ENCODE data around the gene SCPEP1.

Gene SCPEP1

GRCh38 chr17:57004944-57005579 is 27.1 kb downstream of the SCPEP1 start:
- TF ChIP-seq TAF1 (IDR thresholded peaks at IDR 0.05; ENCODE audit: borderline replicate concordance, insufficient read depth, low read length) (no peak), REST (IDR thresholded peaks at IDR 0.05; ENCODE audit: insufficient read depth in 1 of 2, low read depth in 2 of 2, low read length in 2 of 2) (no peak), SIN3A (IDR thresholded peaks at IDR 0.05; ENCODE audit: borderline replicate concordance, insufficient read depth, low read length) (no peak), FOXP2 (optimal IDR thresholded peaks at IDR 0.05; ENCODE audit: borderline replicate concordance, extremely low read depth, extremely low read length, insufficient read depth) (no peak), POLR2AphosphoS5 (IDR thresholded peaks at IDR 0.05; ENCODE audit: low read depth, low read length) (no peak)

GRCh38 chr17:57006040-57006439 is 28.1 kb downstream of the SCPEP1 start:
- TF ChIP-seq FOXP2 (optimal IDR thresholded peaks at IDR 0.05; ENCODE audit: borderline replicate concordance, extremely low read depth, extremely low read length, insufficient read depth), result no peak
- TF ChIP-seq SIN3A (IDR thresholded peaks at IDR 0.05; ENCODE audit: borderline replicate concordance, insufficient read depth, low read length), result no peak
- no peak for TF ChIP-seq POLR2AphosphoS5 (IDR thresholded peaks at IDR 0.05; ENCODE audit: low read depth, low read length)
- TF ChIP-seq REST (IDR thresholded peaks at IDR 0.05; ENCODE audit: insufficient read depth in 1 of 2, low read depth in 2 of 2, low read length in 2 of 2), result no peak
- TF ChIP-seq TAF1 (IDR thresholded peaks at IDR 0.05; ENCODE audit: borderline replicate concordance, insufficient read depth, low read length), result no peak

- TF ChIP-seq SIN3A (IDR thresholded peaks at IDR 0.05; ENCODE audit: borderline replicate concordance, insufficient read depth, low read length), result no peak
- TF ChIP-seq FOXP2 (optimal IDR thresholded peaks at IDR 0.05; ENCODE audit: borderline replicate concordance, extremely low read depth, extremely low read length, insufficient read depth), result no peak
- TF ChIP-seq POLR2AphosphoS5 (IDR thresholded peaks at IDR 0.05; ENCODE audit: low read depth, low read length), result no peak
- TF ChIP-seq TAF1 (IDR thresholded peaks at IDR 0.05; ENCODE audit: borderline replicate concordance, insufficient read depth, low read length), result no peak
- no peak for TF ChIP-seq REST (IDR thresholded peaks at IDR 0.05; ENCODE audit: insufficient read depth in 1 of 2, low read depth in 2 of 2, low read length in 2 of 2)
Measured at GRCh38 chr17:57008958-57009357, 31.0 kb downstream of the SCPEP1 start.

GRCh38 chr17:57009737-57010445 is 32.0 kb downstream of the SCPEP1 start:
- TF ChIP-seq POLR2AphosphoS5 (IDR thresholded peaks at IDR 0.05; ENCODE audit: low read depth, low read length) (no peak), FOXP2 (optimal IDR thresholded peaks at IDR 0.05; ENCODE audit: borderline replicate concordance, extremely low read depth, extremely low read length, insufficient read depth) (no peak), REST (IDR thresholded peaks at IDR 0.05; ENCODE audit: insufficient read depth in 1 of 2, low read depth in 2 of 2, low read length in 2 of 2) (no peak), TAF1 (IDR thresholded peaks at IDR 0.05; ENCODE audit: borderline replicate concordance, insufficient read depth, low read length) (no peak), SIN3A (IDR thresholded peaks at IDR 0.05; ENCODE audit: borderline replicate concordance, insufficient read depth, low read length) (no peak)

All from PFSK-1 (cell line).